WERI-Rb-1 (cell line): ENCODE data around the gene MGLL.

Experiments used
- DNase-seq: peaks from one replicate; pipeline ENCODE4 v3.0.0-alpha.2; 2020
- H3K27ac ChIP-seq: fragments of 250-450 bp; sonication (Bioruptor Pico); 2 replicates; pipeline ENCODE4 v1.5.1; 2020; ENCODE audit warnings: mild to moderate bottlenecking, moderate library complexity
- H3K27me3 ChIP-seq: fragments of 250-450 bp; sonication (Bioruptor Pico); 2 replicates; pipeline ENCODE4 v1.5.1; 2021; ENCODE audit warnings: mild to moderate bottlenecking, low read depth, moderate library complexity; ENCODE audit not compliant: insufficient read depth, severe bottlenecking
- H3K36me3 ChIP-seq: fragments of 250-450 bp; sonication (Bioruptor Pico); 2 replicates; pipeline ENCODE4 v1.5.1; 2020; ENCODE audit warnings: mild to moderate bottlenecking, moderate library complexity
- H3K4me3 ChIP-seq: 2 replicates; pipeline ENCODE4 v1.5.1; 2011; ENCODE audit warnings: low read depth, mild to moderate bottlenecking, control low read depth, low read length
- H3K9me3 ChIP-seq: fragments of 250-450 bp; sonication (Bioruptor Pico); 2 replicates; pipeline ENCODE4 v1.5.1; 2021; ENCODE audit warnings: mild to moderate bottlenecking, moderate library complexity; ENCODE audit not compliant: severe bottlenecking
- TF ChIP-seq, protein P1 (sequence below): IDR thresholded peaks from 2 replicates; pipeline ENCODE4 v1.5.1; 2011; ENCODE audit warnings: low read depth, mild to moderate bottlenecking, control low read depth, inconsistent platforms, low read length

Gene MGLL

GRCh38 chr3:127663151-127663550, 159.2 kb downstream of the MGLL start:
- no peaks in the 10 kb centered on the region for H3K9me3 ChIP-seq
- TF ChIP-seq, protein P1, sequence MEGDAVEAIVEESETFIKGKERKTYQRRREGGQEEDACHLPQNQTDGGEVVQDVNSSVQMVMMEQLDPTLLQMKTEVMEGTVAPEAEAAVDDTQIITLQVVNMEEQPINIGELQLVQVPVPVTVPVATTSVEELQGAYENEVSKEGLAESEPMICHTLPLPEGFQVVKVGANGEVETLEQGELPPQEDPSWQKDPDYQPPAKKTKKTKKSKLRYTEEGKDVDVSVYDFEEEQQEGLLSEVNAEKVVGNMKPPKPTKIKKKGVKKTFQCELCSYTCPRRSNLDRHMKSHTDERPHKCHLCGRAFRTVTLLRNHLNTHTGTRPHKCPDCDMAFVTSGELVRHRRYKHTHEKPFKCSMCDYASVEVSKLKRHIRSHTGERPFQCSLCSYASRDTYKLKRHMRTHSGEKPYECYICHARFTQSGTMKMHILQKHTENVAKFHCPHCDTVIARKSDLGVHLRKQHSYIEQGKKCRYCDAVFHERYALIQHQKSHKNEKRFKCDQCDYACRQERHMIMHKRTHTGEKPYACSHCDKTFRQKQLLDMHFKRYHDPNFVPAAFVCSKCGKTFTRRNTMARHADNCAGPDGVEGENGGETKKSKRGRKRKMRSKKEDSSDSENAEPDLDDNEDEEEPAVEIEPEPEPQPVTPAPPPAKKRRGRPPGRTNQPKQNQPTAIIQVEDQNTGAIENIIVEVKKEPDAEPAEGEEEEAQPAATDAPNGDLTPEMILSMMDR, result no peak
- no peak for DNase-seq

GRCh38 chr3:127662001-127662469, 160.3 kb downstream of the MGLL start:
- DNase-seq, result no peak
- Histone ChIP-seq H3K9me3 (no peaks in the 10 kb centered on the region), H3K36me3 (peaks cover 80% of the 10 kb centered on the region), H3K27me3 (no peaks in the 10 kb centered on the region), H3K27ac (no peak overlapping the region), H3K4me3 (no peak overlapping the region)
- TF ChIP-seq, protein P1, result no peak

More at GRCh38 chr3:127663151-127663550, 159.2 kb downstream of the MGLL start:
- H3K4me3 ChIP-seq, result no peak overlapping the region
- no peak overlapping the region for H3K27ac ChIP-seq
- H3K36me3 ChIP-seq, result peaks cover 84% of the 10 kb centered on the region
- no peaks in the 10 kb centered on the region for H3K27me3 ChIP-seq

DNA sequence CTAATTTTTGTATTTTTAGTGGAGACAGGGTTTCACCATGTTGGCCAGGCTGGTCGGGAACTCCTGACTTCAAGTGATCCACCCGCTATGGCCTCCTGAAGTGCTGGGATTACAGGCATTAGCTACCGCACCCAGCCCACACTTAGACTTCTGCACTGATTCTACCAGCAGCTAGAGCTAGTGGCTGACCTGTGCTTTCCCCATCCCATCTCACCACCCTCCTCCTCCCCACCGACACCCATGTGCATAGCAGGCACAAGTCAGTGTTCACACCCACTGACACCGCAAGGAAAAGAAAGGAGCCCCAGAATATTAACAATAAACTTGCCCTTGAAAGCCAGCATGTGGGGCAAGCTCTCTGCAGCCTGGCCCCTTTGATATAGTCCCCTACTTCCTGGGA, 160.7 kb downstream of the MGLL start:
- no peak for DNase-seq
- Histone ChIP-seq H3K27ac (no peak overlapping the region), H3K9me3 (no peaks in the 10 kb centered on the region), H3K36me3 (peaks cover 76% of the 10 kb centered on the region), H3K27me3 (no peaks in the 10 kb centered on the region), H3K4me3 (no peak overlapping the region)
- TF ChIP-seq, protein P1, result no peak

GRCh38 chr3:127660621-127661251, 161.6 kb downstream of the MGLL start:
- no peak overlapping the region for H3K4me3 ChIP-seq
- no peak for DNase-seq
- TF ChIP-seq, protein P1, result no peak
- H3K9me3 ChIP-seq, result no peaks in the 10 kb centered on the region
- no peaks in the 10 kb centered on the region for H3K27me3 ChIP-seq
- peaks cover 73% of the 10 kb centered on the region for H3K36me3 ChIP-seq
- H3K27ac ChIP-seq, result no peak overlapping the region

GRCh38 chr3:127658234-127658633, 164.1 kb downstream of the MGLL start:
- H3K36me3 ChIP-seq, result peaks cover 71% of the 10 kb centered on the region

More at GRCh38 chr3:127658234-127658633, 164.1 kb downstream of the MGLL start:
- DNase-seq, result no peak
- TF ChIP-seq, protein P1, result no peak
- Histone ChIP-seq H3K27me3 (no peaks in the 10 kb centered on the region), H3K27ac (no peak overlapping the region), H3K9me3 (no peaks in the 10 kb centered on the region), H3K4me3 (no peak overlapping the region)
